NCI-H446 treated with DMSO at 0.1 percent for 48 hours (cell line): Measurements from ENCODE around the gene HACD4.
"Not testable (repeated sequence)": the region's sequence is repeated elsewhere in the genome, so short reads cannot be mapped to it uniquely, and the experiment has no call there.

Experiments used
- DNase-seq: peaks from one replicate; lab custom pipeline; 2025; lab: John Stamatoyannopoulos, UW

The HACD4 gene

GRCh38 chr9:20973246-20973947 is 58.0 kb downstream of the HACD4 start:
- not testable (repeated sequence) for DNase-seq

- DNase-seq: no peak
Observed at GRCh38 chr9:20972684-20973083, 58.8 kb downstream of the HACD4 start.

GRCh38 chr9:20962536-20963225 is 68.8 kb downstream of the HACD4 start:
- DNase-seq: no peak

GRCh38 chr9:20950707-20951106 is 80.7 kb downstream of the HACD4 start:
- DNase-seq: no peak
